Activated CD8-positive, alpha-beta memory T cell treated with anti-CD3 and anti-CD28 coated beads, Interleukin-2, amount 50 U/mL, for 24 hours (primary cell): ENCODE measurements around the gene CTRL.
A peak's percentile ranks its signal among the peaks of the same experiment; 100 is the strongest.
"Not testable (repeated sequence)": the region's sequence is repeated elsewhere in the genome, so short reads cannot be mapped to it uniquely, and the experiment has no call there.

Experiments
- DNase-seq: peaks from one replicate; pipeline ENCODE4 v3.0.0-alpha.2; 2020; ENCODE audit errors: extremely low read depth

The CTRL gene

DNA sequence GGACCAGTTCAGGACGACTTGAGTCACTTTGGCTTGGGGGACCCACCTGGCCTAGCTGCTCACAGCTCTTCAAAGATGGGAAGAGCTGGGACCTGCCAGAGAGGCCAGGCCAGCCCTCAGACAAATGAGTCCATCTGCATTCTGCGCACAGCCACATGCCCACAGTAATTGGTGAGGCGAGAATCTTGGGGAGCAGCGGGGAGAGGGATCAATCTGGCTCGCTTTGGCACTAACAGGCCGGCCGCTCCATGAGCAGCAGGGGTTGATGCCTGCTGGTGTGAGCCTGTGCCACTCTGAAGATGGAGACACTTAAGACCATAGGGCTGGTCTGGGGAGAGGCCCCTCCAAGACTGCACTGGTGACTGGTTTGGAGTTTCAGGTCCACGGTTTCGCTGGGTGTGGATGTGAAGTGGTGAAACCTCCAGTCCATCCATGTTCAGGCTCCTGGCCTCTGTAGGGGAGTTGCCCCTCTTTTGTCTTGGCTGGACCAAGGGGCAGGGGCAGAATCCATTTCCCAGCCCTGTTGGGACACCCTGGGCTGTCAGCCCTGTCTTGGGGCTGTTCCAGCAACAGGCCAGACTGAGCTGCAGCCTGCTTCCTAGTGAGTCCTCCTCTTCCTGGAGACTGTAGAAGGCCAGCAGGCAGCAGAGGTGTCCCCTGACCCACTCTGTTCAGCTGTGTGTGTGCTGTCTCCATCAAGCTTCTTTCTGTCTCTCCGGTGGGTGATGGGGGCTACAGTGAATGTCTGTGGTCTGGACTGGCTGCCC lies 7.3 kb downstream of the CTRL start:
- DNase-seq: no peak

- no peak for DNase-seq
Observed at GRCh38 chr16:67923414-67924116, 8.1 kb downstream of the CTRL start.

DNA sequence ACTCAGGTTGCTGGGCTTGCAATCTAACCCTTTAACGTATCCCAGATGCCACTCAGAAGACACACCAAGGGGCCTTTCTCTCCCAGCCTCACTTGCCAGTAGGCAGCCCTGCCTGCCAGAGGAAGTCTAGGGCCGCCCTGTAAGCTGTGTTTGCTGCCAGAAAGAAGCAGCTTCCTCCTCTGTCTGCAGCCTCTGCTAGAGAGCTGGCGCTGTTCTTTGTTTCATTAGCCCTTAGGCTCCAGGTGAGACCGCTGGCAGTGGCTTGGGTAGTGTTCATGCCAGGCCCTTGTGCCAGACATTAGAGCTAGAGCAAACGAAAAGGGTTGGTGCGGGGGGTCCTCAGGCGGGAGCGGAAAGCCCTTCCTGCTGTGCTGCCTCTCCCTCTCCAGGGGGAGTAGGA lies 8.9 kb downstream of the CTRL start:
- DNase-seq: no peak

DNA sequence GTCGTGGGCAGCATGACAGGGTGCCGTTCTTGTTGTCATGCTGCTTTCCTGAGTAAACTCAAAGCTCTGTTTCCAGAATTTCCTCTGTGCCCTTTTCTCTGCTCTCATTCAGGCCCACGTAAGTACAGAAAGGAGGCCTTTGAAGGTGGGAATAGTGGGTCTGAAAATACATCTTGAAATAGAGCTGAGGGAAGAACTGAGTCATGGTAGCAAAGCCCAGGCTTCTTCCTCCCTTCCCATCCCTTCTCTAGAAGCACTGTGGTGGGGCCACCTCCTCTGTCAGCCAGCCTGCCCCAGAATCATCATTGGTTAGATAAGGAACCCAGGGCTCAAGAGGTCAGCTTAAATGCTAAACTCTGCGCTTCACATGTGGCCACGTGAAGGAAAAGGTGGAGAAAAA lies 9.4 kb downstream of the CTRL start:
- DNase-seq: no peak

DNA sequence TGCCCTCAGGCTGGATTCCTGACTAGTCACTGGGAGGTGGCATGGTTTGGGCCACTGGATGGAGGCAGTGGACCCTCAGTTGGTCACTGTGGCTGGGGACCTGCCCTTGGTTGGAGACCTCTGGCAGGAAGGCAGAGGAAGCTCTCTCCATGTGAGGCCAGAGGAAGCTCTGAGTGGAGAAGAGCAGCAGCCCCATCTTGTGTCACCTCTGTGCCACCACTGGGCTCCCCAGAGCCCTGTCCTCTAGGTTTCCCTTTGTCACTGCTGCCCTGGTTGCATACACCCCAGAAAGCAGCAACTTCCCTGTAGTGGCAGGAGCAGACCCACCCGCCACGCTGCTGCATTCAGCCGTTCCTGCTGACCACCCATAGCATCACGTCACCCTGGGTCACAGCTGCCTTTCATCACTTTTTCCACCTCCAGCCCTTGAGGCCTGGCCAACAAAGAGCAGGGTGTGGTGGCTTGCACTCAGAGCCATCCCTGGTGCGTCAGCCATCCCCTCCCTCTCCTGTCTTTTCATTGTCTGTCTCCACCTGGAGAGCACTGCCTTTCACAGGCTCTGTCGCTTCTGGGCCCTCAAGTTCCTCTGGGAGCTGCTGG lies 11.9 kb downstream of the CTRL start:
- no peak for DNase-seq

DNA sequence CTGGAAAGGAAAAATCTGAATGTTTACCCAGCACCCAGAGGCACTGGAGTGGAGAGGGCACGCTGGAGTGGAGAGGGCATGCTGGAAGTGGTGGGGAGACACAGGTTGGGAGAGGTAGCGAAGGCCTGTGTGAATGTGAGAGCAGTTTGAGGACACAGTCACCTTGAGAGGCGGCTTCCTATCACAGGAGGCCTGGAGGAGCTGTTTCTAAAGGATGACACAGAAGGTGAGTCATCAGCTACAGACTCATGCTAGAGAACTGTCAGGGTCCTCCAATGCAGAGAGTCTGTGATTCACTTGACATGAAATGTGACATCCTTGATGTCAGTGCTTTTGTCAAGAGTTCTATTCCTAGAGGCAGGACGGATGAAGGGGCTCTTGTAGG lies 13.8 kb downstream of the CTRL start:
- no peak for DNase-seq

DNA sequence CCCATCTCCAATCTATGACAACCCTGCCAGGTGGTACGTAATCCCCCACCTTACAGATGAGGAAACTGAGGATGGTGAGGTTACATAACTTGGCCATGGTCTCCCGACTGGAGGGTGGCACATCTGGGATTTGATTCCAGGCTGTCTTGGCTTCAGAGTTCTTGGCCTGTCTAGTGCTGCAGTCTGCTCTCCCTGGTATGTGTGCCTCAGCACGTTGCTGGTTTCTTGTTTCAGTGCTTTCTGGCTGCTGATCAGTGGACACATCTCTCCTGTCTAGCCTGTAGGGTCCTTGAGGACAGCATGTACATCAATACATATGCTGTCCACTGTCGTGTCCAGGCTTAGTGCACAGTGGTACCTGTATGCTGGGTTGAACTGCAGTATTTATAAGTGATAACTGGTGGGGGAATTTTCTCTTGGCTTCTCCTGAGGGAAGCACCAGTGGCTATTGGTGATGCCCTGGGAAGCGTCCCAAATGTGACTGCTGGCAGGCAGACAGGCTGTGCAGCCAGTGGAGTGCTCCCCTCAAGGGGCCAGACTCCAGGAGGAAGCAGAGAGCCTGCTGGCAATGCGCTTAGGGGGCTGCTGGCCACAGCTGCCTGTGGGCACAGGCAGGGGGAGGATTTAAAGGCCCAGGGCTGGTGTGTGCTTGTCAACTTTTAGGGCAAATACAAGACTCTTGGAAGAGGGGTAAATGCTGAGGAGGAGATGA lies 14.4 kb downstream of the CTRL start:
- DNase-seq: no peak

- no peak for DNase-seq
Observed at GRCh38 chr16:67915831-67916723, 15.6 kb downstream of the CTRL start.

DNA sequence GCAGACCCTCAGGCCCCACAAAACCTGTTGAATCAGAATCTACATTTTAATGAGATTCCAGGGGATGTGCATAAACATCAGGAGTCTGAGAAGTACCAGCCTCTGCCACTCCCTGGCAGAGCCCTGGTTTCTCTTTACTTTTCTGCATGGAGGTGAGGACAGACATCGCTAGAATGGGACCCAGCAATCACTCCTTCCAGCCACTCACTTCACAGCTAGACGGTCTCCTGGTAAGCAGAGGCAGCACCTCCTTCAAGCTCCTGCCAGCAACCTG lies 16.2 kb downstream of the CTRL start:
- not testable (repeated sequence) for DNase-seq

DNA sequence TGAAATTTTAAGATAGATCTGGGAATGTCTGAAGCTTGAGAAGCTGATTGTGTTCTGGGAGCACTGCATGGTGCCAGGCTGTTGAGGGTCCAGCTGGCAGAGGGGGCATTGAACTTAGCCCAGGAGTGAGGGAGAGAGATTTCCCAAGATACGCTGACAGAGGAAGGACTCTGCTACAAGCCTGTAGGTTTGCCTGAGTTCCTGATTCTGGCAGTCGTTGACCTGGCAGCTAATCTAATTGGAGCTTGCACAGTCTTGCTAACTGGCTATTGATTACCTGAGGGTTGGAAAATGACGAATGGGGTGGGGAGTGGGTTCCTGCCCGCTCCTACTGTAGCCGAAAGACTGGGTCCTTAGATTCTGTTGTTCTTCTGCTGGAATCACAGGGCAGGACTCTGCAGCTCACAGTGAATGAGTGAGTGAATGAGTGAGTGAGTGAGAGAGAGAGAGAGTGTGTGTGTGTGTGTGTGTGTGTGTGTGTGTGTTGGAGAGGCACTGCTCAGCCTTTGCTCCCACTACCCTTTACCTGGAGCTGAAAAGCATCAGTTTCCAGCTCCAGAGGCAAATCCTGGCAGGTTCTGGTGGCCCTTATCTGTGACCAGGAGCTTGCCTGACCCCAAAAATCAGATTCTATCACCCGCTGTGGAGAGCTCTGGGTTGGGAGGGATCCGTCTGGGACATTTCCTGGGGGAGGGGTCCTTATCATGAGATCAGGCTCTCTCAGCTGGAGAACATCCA lies 16.7 kb downstream of the CTRL start:
- DNase-seq: no peak

- no peak for DNase-seq
Observed at GRCh38 chr16:67910158-67910557, 21.5 kb downstream of the CTRL start.

GRCh38 chr16:67909056-67909742 lies 22.5 kb downstream of the CTRL start:
- DNase-seq: no peak

GRCh38 chr16:67907397-67908180 lies 24.1 kb downstream of the CTRL start:
- DNase-seq: no peak

DNA sequence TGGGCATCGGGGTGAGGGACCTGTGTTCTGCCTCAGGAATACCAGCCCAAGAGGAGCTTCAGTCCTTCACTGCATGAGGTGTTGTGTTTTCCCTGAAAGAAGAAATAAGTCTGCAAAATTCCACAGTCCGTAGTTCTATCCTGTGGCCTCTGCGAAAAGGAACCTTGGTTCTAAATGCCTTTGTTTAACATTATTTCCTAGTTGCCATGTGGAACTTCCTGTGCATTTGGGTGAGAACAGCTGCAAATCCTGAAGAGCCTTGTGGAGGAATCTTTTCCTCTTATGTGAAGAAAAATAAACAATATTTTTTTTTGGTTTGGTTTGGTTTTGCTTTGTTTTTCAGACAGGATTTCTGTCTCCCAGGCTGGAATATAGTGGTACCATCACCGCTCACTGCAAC lies 28.8 kb downstream of the CTRL start:
- no peak for DNase-seq

DNA sequence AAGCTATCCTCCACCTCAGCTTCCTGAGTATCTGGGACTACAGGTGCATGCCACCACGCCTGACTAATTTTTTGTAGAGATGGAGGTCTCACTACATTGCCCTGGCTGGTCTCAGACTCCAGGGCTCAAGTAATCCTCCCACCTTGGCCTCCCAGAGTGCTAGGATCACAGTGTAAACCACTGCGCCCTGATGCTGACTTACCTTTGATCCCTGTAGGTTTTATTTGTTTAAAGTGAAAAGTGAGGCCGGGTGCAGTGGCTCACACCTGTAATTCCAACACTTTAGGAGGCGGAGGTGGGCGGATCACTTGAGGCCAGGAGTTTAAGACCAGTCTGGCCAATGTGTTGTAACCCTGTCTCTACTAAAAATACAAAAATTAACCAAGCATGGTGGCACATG lies 29.9 kb downstream of the CTRL start:
- no peak for DNase-seq

DNA sequence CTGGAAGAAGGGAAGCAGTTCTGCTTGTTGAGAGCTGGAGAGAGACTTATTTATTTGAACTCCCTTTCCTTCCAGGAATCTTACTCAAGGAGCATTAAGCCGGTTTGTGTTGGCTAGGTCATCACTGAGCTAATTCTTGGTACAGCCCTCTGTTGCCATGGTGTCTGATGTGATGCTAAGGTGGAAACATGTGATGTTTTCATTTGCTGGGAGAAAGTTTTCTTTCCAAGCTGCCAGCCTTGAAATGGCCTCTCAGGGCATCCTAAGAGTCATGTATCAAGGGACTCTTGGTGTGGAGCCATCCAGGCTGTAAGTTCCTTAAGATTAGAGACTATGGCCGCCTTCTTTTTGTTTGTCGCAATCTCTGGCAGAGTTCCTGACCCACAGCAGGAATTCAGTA lies 34.4 kb downstream of the CTRL start:
- no peak for DNase-seq

DNA sequence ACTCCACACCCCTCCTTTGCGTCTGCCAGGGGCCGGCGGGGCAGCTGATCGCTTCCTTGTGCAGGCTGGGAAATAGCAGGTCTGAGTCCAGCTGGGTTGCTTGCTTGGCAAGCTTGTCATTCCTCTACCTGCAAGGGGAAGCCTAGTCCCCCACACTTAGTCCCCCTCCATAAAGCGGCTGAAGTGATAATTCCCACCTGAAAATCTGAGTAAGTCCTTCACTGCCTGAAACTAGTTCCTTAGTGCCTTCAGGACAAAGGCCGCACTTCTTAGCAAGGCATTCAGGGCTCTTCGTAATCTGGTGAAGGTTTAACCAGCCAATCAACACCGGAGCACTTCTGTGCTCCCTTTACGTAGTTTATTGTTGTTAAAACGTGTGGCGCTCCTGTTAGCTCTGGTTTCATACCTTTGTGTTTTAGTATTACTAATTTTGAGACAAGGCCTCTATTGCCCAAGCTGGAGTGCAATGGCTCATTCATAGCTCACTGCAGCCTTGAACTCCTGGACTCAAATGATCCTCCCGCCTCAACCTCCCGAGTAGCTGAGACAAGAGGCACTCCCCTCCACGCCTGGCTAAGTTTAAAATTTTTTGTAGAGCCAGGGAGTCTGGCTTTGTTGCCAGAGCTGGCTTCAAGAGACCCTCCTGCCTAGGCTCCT lies 37.8 kb downstream of the CTRL start:
- DNase-seq: no peak

DNA sequence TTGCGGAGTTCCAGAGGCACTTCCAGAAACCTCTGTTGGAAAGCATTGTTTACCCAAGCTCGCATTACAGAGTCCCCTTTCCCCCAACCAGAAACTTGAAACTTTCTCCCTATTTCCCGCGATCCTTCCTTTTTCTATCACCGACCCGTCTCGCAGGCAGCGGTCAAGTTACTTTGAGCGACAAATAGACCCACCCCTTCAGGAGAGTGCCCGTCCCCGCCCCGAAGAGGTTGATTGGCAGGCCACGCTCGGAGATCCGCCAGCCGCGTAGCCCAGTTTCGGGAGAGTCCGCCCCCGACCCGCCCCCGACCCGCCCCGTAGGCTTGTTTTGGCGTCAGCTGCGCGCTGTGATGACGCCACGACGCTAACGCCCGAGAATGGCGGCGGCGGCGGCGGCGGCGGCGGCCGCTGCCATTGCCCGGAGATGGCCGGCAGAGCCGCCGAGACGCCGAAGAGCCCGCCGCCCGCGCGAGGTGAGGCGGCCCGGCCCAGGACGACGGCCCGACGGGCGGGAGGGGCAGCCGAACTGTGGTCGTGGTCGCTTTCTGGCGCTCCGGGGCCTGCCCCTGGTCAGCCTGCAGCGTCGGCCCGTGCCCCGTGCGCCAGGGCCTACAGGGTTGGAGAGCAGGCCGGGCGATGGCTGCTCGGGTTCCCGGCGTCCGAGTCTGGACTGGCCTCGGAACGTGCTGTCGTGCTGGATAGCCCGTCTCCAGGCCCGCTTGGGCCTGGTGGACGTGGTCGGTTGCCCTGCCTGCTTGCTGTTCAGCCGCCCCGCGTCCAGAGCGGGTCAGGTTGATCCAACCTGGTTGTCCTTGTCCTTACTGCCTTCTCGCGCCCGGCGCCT lies 38.5 kb downstream of the CTRL start, which contains the start of gene PSKH1:
PSKH1 (plus strand) TSS at position 356 of the 844 bp plus-strand sequence. CDS start 15,496 bp downstream, outside the sequence.
- DNase-seq: peak; percentile 87
